Thoracic aorta (tissue), 2 donors: ENCODE results near the gene PRPF6. TPM values are rescaled to one million over a fixed set of nuclear protein-coding genes. Genes with fewer than 3 reads are reported as not detected.

Experiments
- ATAC-seq: fragments of 150-250 bp; one replicate; pipeline ENCODE4 v1.8.0; 2017; ENCODE audit warnings: low read depth; ENCODE audit not compliant: insufficient number of reproducible peaks, low FRiP score
- DNase-seq: peaks from one replicate; pipeline ENCODE4 v3.0.0-alpha.2; 2020; ENCODE audit warnings: low spot score
- H3K27ac ChIP-seq, 2 donors: fragments of 200-600 bp; sonication (generic); 1 replicate in 1 of 2; 2 replicates in 1 of 2; pipeline ENCODE4 v1.5.1; 2016; ENCODE audit warnings: mild to moderate bottlenecking in 2 of 2, moderate library complexity in 2 of 2
- H3K27me3 ChIP-seq: fragments of 200-600 bp; sonication (generic); replicated peaks from 2 replicates; pipeline ENCODE4 v1.6.0; 2016; ENCODE audit warnings: mild to moderate bottlenecking; ENCODE audit not compliant: insufficient read depth
- H3K36me3 ChIP-seq: fragments of 200-600 bp; sonication (generic); one replicate; pipeline ENCODE4 v1.5.1; 2016
- H3K4me1 ChIP-seq, 2 donors: fragments of 200-600 bp; sonication (generic); 1 replicate in 1 of 2; 2 replicates in 1 of 2; pipeline versions ENCODE4 v1.5.1 to v1.6.0; 2016; ENCODE audit warnings: low read depth in 2 of 2, mild to moderate bottlenecking in 1 of 2; ENCODE audit not compliant: control insufficient read depth in 1 of 2
- H3K4me3 ChIP-seq: fragments of 200-600 bp; sonication (generic); 2 replicates; pipeline ENCODE4 v1.5.1; 2016; ENCODE audit warnings: mild to moderate bottlenecking
- H3K9me3 ChIP-seq: fragments of 200-600 bp; sonication (generic); 2 replicates; pipeline ENCODE4 v1.5.1; 2016
- CTCF ChIP-seq: fragments of 200-600 bp; sonication (generic); IDR thresholded peaks from one replicate; pipeline ENCODE4 v1.5.1; 2019; ENCODE audit warnings: antibody characterized with exemption
- total RNA-seq, 2 donors: library from RNA; depleted of rRNA; stranded (reverse); fragments of >200 nt; gene quantifications; one replicate each; pipeline versions ENCODE4 v1.1.0 to v1.2.3, GENCODE V29; 2016

PRPF6 gene
- 10 to 100 TPM; 51.9 to 52.9 TPM for total RNA-seq

GRCh38 chr20:63980806-63981728, at the start of gene PRPF6:
TSS of gene PRPF6 (plus strand) at chr20:63981132. CDS start at chr20:63981246, 114 bp downstream.
- peak within 1 kb of the TSS; percentile 77 to 81 for H3K27ac ChIP-seq
- H3K4me3 ChIP-seq, result peak within 1 kb of the TSS; percentile 96
- ATAC-seq (peak; percentile 74), DNase-seq (peak; percentile 70)
- peaks cover 17 to 33% of the 10 kb centered on the region in 2 donors for H3K4me1 ChIP-seq
- no peaks in the 10 kb centered on the region for H3K9me3 ChIP-seq
- peaks cover 20% of the 10 kb centered on the region for H3K36me3 ChIP-seq
- peak; percentile 64 for TF ChIP-seq CTCF
- H3K27me3 ChIP-seq, result no peaks in the 10 kb centered on the region

GRCh38 chr20:63931735-63932134, 49.2 kb upstream of the PRPF6 start:
- no peaks in the 10 kb centered on the region for H3K4me1 ChIP-seq
- DNase-seq (no peak), ATAC-seq (no peak)
- no peak for TF ChIP-seq CTCF
- H3K36me3 ChIP-seq, result peaks cover 55% of the 10 kb centered on the region
- H3K9me3 ChIP-seq, result no peaks in the 10 kb centered on the region
- no peak overlapping the region for H3K4me3 ChIP-seq
- no peak overlapping the region for H3K27ac ChIP-seq
- H3K27me3 ChIP-seq, result no peaks in the 10 kb centered on the region

- H3K4me1 ChIP-seq, result no peaks in the 10 kb centered on the region
- H3K36me3 ChIP-seq, result peaks cover 55% of the 10 kb centered on the region
- H3K4me3 ChIP-seq, result no peak overlapping the region
- H3K27ac ChIP-seq, result no peak overlapping the region
- ATAC-seq, result no peak
- no peak for TF ChIP-seq CTCF
- H3K27me3 ChIP-seq, result no peaks in the 10 kb centered on the region
- no peaks in the 10 kb centered on the region for H3K9me3 ChIP-seq
- DNase-seq, result no peak
Observed at GRCh38 chr20:63932606-63933160, 48.2 kb upstream of the PRPF6 start.

GRCh38 chr20:63933646-63934045, 47.3 kb upstream of the PRPF6 start:
- TF ChIP-seq CTCF, result no peak
- no peaks in the 10 kb centered on the region for H3K9me3 ChIP-seq
- H3K4me3 ChIP-seq, result no peak overlapping the region
- peaks cover 46% of the 10 kb centered on the region for H3K36me3 ChIP-seq
- no peak for DNase-seq
- H3K4me1 ChIP-seq, result no peaks in the 10 kb centered on the region
- H3K27me3 ChIP-seq, result no peaks in the 10 kb centered on the region
- no peak overlapping the region for H3K27ac ChIP-seq
- ATAC-seq, result no peak

GRCh38 chr20:63934271-63935068, 46.5 kb upstream of the PRPF6 start:
- H3K27ac ChIP-seq, result no peak overlapping the region
- H3K27me3 ChIP-seq, result no peaks in the 10 kb centered on the region
- no peak for TF ChIP-seq CTCF
- no peaks in the 10 kb centered on the region for H3K9me3 ChIP-seq
- H3K4me3 ChIP-seq, result no peak overlapping the region
- peaks cover 38% of the 10 kb centered on the region for H3K36me3 ChIP-seq
- DNase-seq, result no peak
- no peaks in the 10 kb centered on the region for H3K4me1 ChIP-seq
- no peak for ATAC-seq
